Stomach (tissue), 4 donors: ENCODE results near the gene GH2.
"Not testable (repeated sequence)": the region's sequence is repeated elsewhere in the genome, so short reads cannot be mapped to it uniquely, and the experiment has no call there.

Experiments
- POLR2A ChIP-seq, 4 donors: fragments of 450-650 bp; IDR thresholded peaks; one replicate each; pipeline ENCODE4 v1.6.1; 2016; ENCODE audit warnings: antibody characterized with exemption in 4 of 4, control low read depth in 2 of 4, mild to moderate bottlenecking in 1 of 4, moderate library complexity in 1 of 4
- POLR2AphosphoS5 ChIP-seq, 3 donors: sonication (generic); formaldehyde crosslinking; IDR thresholded peaks; one replicate each; pipeline ENCODE4 v1.6.1; 2016; ENCODE audit warnings: antibody characterized with exemption in 3 of 3
- TF ChIP-seq, protein P1 (sequence below), 7 experiments: fragments of 450-650 bp in 4 of 7; fragments of 200-600 bp in 3 of 7; sonication (generic) in 3 of 7; IDR thresholded peaks; one replicate each; pipeline ENCODE4 v1.5.1; 2016 to 2019; ENCODE audit warnings: antibody characterized with exemption in 7 of 7, control low read depth in 2 of 7, mild to moderate bottlenecking in 1 of 7

DNA sequence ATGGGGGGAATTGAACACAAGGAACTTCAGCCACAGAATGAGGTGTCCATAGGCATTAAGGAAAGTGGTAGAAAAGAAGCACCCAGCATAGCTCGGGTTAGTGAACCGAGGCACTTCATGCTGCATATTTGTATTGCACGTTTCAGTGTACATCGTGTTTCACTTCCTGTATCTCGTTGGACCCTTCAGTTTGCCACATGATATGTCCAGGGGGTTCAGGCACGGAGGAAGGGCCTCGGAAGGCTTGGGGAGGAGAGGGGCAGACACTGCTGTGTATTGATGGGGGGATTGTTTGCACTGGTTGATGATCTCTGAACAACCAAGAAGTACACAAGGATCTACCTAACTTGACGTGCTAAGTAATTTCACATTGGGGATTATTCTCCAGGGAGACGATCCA, 40.7 kb upstream of the GH2 start:
- TF ChIP-seq, protein P1, sequence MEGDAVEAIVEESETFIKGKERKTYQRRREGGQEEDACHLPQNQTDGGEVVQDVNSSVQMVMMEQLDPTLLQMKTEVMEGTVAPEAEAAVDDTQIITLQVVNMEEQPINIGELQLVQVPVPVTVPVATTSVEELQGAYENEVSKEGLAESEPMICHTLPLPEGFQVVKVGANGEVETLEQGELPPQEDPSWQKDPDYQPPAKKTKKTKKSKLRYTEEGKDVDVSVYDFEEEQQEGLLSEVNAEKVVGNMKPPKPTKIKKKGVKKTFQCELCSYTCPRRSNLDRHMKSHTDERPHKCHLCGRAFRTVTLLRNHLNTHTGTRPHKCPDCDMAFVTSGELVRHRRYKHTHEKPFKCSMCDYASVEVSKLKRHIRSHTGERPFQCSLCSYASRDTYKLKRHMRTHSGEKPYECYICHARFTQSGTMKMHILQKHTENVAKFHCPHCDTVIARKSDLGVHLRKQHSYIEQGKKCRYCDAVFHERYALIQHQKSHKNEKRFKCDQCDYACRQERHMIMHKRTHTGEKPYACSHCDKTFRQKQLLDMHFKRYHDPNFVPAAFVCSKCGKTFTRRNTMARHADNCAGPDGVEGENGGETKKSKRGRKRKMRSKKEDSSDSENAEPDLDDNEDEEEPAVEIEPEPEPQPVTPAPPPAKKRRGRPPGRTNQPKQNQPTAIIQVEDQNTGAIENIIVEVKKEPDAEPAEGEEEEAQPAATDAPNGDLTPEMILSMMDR (IDR thresholded peaks at IDR 0.05): not testable (repeated sequence)
- not testable (repeated sequence) for TF ChIP-seq POLR2AphosphoS5, POLR2A (IDR thresholded peaks at IDR 0.05)
